Measurements from ENCODE around the gene REV1.
"Not testable (repeated sequence)": the region's sequence is repeated elsewhere in the genome, so short reads cannot be mapped to it uniquely, and the experiment has no call there.

DNA sequence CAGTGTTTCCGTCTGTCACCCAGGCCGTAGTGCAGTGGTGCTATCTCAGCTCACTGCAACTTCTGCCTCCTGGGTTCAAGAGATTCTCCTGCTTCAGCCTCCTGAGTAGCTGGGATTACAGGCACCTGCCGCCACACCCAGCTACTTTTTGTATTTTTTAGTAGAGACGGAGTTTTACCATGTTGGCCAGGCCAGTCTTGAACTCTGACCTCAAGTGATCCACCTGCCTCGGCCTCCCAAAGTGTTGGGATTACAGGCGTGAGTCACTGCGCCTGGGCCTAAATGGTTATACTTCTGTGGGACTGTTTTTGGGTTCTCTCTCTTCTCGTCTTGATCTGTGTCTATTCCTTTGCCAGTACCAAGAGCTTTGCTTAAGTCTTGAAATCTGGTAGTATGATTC is 135.0 kb downstream of the REV1 start:
- not testable (repeated sequence) for TF ChIP-seq POLR2A (IDR thresholded peaks at IDR 0.05; ENCODE audit: low read length); GATA1 (IDR thresholded peaks at IDR 0.05; ENCODE audit: low read depth, low read length)
